K562 (cell line): ENCODE data around the gene MCTS1. TPM values are rescaled to one million over a fixed set of nuclear protein-coding genes. Genes with fewer than 3 reads are reported as not detected.
A peak's percentile ranks its signal among the peaks of the same experiment; 100 is the strongest.

ENCODE experiments used
- BCLAF1 ChIP-seq, 2 experiments: fragments of 450-650 bp in 1 of 2; IDR thresholded peaks; 2 replicates each; pipeline ENCODE4 v1.6.1; 2011 to 2017; ENCODE audit warnings: low read depth in 2 of 2, antibody characterized with exemption in 1 of 2, borderline replicate concordance in 1 of 2, low read length in 1 of 2, mild to moderate bottlenecking in 1 of 2, mixed read lengths in 1 of 2; ENCODE audit not compliant: control insufficient read depth in 1 of 2
- CBX8 ChIP-seq: fragments of 200-600 bp; sonication (generic); IDR thresholded peaks from 2 replicates; pipeline ENCODE4 v1.6.1; 2012; ENCODE audit warnings: borderline replicate concordance, mixed run types, low read depth, mild to moderate bottlenecking, moderate library complexity, mixed read lengths, low read length, control low read depth, inconsistent platforms; ENCODE audit not compliant: poor library complexity, severe bottlenecking; ENCODE audit errors: extremely low read depth
- CCNT2 ChIP-seq: IDR thresholded peaks from 2 replicates; pipeline ENCODE4 v1.6.1; 2011; ENCODE audit warnings: borderline replicate concordance, low read depth, mild to moderate bottlenecking, moderate library complexity, mixed read lengths, low read length; ENCODE audit not compliant: insufficient read length; ENCODE audit errors: extremely low read depth
- MLX ChIP-seq, 2 experiments: fragments of 450-650 bp in 1 of 2; sonication (generic) in 1 of 2; formaldehyde crosslinking; conservative IDR thresholded peaks; 2 replicates each; pipeline versions ENCODE4 v1.4.0 to v1.8.1; 2020 to 2022; ENCODE audit warnings: mild to moderate bottlenecking in 1 of 2, missing genetic modification reagents in 1 of 2
- PHTF2 ChIP-seq: fragments of 250-450 bp; sonication (Bioruptor Pico); IDR thresholded peaks from 2 replicates; pipeline ENCODE4 v1.5.0; 2021; ENCODE audit warnings: mild to moderate bottlenecking
- SAFB ChIP-seq: fragments of 200-400 bp; formaldehyde crosslinking; IDR thresholded peaks from 2 replicates; pipeline ENCODE4 v1.6.1; 2017; ENCODE audit warnings: low read depth, low read length, borderline replicate concordance
- SRSF1 ChIP-seq: fragments of 200-400 bp; formaldehyde crosslinking; IDR thresholded peaks from 2 replicates; pipeline ENCODE4 v1.6.1; 2017; ENCODE audit warnings: mild to moderate bottlenecking, low read depth, low read length, moderate library complexity
- STAT5B ChIP-seq: fragments of 250-450 bp; sonication (Bioruptor Pico); IDR thresholded peaks from 2 replicates; pipeline ENCODE4 v1.8.0; 2021; ENCODE audit warnings: mild to moderate bottlenecking, inconsistent platforms
- YBX1 ChIP-seq: fragments of 450-650 bp; IDR thresholded peaks from 2 replicates; pipeline ENCODE4 v1.7.1; 2016; ENCODE audit warnings: mild to moderate bottlenecking
- ZNF431 ChIP-seq: sonication (generic); formaldehyde crosslinking; IDR thresholded peaks from 2 replicates; pipeline ENCODE4 v1.8.0; 2022; ENCODE audit warnings: mild to moderate bottlenecking, missing genetic modification reagents
- ZNF589 ChIP-seq: fragments of 200-800 bp; sonication (Bioruptor generic); IDR thresholded peaks from 2 replicates; pipeline ENCODE4 v1.6.1; 2016; ENCODE audit warnings: low read depth, missing genetic modification characterization, missing compliant biosample characterization
- ZNF717 ChIP-seq: fragments of 250-450 bp; sonication (Bioruptor Pico); IDR thresholded peaks from 2 replicates; pipeline ENCODE4 v1.5.0; 2021
- polyA plus RNA-seq, 8 experiments: library from polyadenylated mRNA; depleted of rRNA in 4 of 8; stranded (reverse) in 5 of 8; unstranded in 3 of 8; fragments of >200 nt; fragmentation: Nextera tagmentation in 2 of 8; fragmentation: Illumina TruSeq in 1 of 8; extraction: Ambion mirVana in 2 of 8; extraction: Trizol in 1 of 8; gene quantifications; 2 replicates each; pipeline versions ENCODE4 v1.2.1 to v1.2.3, GENCODE V29; 2011 to 2014; ENCODE audit warnings: inconsistent platforms in 1 of 8, missing spikeins in 1 of 8
- total RNA-seq, 7 experiments: library from RNA; depleted of rRNA in 6 of 7; stranded (reverse); fragments of >200 nt in 6 of 7; fragmentation: Illumina TruSeq in 2 of 7; extraction: Trizol in 2 of 7; gene quantifications; 2 replicates each; pipeline versions ENCODE4 v1.2.1 to v1.2.3, GENCODE V29; 2011 to 2021; ENCODE audit warnings: low replicate concordance in 1 of 7
- TF ChIP-seq, protein P1 (sequence below): sonication (generic); formaldehyde crosslinking; IDR thresholded peaks from 2 replicates; pipeline ENCODE4 v1.8.1; 2023; ENCODE audit warnings: mild to moderate bottlenecking, missing genetic modification reagents
- TF ChIP-seq, protein P2 (sequence below): fragments of 250-450 bp; sonication (Bioruptor Pico); IDR thresholded peaks from 2 replicates; pipeline ENCODE4 v1.5.0; 2022; ENCODE audit warnings: mild to moderate bottlenecking
- TF ChIP-seq, protein P3 (sequence below): fragments of 450-650 bp; conservative IDR thresholded peaks from 2 replicates; pipeline ENCODE4 v1.6.1; 2016; ENCODE audit warnings: missing genetic modification characterization, low read depth, mild to moderate bottlenecking, missing compliant biosample characterization, moderate library complexity

MCTS1 gene
- total and polyA plus RNA-seq, 9 of the 15 experiments (the other 6 are each of a cell fraction or from before 2014, with no cell fraction given): 65.3 to 300 (median 152) TPM

GRCh38 chrX:120629667-120630537 is 26.0 kb downstream of the MCTS1 start, which contains the start of gene C1GALT1C1 (continued):
- TF ChIP-seq, protein P1, sequence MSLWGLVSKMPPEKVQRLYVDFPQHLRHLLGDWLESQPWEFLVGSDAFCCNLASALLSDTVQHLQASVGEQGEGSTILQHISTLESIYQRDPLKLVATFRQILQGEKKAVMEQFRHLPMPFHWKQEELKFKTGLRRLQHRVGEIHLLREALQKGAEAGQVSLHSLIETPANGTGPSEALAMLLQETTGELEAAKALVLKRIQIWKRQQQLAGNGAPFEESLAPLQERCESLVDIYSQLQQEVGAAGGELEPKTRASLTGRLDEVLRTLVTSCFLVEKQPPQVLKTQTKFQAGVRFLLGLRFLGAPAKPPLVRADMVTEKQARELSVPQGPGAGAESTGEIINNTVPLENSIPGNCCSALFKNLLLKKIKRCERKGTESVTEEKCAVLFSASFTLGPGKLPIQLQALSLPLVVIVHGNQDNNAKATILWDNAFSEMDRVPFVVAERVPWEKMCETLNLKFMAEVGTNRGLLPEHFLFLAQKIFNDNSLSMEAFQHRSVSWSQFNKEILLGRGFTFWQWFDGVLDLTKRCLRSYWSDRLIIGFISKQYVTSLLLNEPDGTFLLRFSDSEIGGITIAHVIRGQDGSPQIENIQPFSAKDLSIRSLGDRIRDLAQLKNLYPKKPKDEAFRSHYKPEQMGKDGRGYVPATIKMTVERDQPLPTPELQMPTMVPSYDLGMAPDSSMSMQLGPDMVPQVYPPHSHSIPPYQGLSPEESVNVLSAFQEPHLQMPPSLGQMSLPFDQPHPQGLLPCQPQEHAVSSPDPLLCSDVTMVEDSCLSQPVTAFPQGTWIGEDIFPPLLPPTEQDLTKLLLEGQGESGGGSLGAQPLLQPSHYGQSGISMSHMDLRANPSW (CRISPR knock-in tag): no peak
- TF ChIP-seq ZNF431 (no peak), BCLAF1 (IDR thresholded peaks at IDR 0.05; ENCODE audit: borderline replicate concordance in 1 of 2, control insufficient read depth in 1 of 2, low read depth in 2 of 2, low read length in 1 of 2) (no peak), PHTF2 (no peak), CCNT2 (peak; percentile 40), SRSF1 (no peak), CBX8 (no peak), YBX1 (no peak), STAT5B (CRISPR knock-in tag) (no peak), SAFB (no peak), ZNF589 (CRISPR knock-in tag) (no peak), ZNF717 (CRISPR knock-in tag) (no peak), MLX (CRISPR knock-in tag; conservative IDR thresholded peaks at IDR 0.05) (no peak)
- TF ChIP-seq, protein P2, sequence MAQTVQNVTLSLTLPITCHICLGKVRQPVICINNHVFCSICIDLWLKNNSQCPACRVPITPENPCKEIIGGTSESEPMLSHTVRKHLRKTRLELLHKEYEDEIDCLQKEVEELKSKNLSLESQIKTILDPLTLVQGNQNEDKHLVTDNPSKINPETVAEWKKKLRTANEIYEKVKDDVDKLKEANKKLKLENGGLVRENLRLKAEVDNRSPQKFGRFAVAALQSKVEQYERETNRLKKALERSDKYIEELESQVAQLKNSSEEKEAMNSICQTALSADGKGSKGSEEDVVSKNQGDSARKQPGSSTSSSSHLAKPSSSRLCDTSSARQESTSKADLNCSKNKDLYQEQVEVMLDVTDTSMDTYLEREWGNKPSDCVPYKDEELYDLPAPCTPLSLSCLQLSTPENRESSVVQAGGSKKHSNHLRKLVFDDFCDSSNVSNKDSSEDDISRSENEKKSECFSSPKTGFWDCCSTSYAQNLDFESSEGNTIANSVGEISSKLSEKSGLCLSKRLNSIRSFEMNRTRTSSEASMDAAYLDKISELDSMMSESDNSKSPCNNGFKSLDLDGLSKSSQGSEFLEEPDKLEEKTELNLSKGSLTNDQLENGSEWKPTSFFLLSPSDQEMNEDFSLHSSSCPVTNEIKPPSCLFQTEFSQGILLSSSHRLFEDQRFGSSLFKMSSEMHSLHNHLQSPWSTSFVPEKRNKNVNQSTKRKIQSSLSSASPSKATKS (CRISPR knock-in tag): no peak
- TF ChIP-seq, protein P3, sequence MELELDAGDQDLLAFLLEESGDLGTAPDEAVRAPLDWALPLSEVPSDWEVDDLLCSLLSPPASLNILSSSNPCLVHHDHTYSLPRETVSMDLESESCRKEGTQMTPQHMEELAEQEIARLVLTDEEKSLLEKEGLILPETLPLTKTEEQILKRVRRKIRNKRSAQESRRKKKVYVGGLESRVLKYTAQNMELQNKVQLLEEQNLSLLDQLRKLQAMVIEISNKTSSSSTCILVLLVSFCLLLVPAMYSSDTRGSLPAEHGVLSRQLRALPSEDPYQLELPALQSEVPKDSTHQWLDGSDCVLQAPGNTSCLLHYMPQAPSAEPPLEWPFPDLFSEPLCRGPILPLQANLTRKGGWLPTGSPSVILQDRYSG (tag): no peak
